Measurements from ENCODE around the gene ITFG2.
"Not testable (repeated sequence)": the region's sequence is repeated elsewhere in the genome, so short reads cannot be mapped to it uniquely, and the experiment has no call there.

The ITFG2 gene

DNA sequence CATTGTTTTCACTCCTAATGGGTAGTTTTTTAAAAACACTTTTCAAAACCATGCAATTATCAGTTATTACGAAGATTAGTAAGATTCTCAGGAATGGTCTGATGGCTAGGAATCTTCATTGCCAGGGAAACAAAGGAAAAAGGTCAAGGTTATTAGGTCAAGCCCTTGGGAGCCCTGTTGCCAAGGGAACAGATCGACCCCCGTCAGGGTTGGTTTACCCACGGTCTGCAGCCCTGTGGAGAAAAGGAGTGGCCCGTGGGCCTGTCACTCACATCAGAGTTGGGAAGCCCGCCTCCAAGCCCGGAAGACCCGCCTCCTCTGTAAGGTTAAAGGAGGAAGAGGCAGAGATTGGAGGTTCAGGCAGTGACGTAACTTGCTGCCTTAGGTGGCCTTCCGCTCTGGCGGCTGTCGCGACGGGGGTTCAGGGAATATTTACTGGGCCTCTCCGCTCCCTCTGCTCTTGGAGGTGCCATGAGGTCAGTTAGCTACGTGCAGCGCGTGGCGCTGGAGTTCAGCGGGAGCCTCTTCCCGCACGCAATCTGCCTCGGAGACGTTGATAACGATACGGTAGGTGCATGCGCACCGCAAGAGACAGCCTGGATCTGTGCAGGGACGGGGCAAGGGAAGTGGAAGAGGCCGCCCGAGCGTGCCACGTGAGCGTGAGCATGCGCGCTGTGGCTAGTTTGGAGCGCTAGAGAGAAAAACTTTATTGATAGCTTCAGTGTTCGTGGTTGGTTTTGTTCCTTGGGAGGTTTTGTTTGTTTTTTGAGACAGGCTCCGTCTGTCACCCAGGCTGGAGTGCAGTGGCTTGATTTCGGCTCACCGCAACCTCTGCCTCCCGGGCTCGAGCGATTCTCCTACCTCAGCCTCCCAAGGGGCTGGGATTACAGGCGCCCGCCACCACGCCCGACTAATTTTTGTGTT is at the start of gene ITFG2:
Gene ITFG2, plus strand, starts transcription at position 379 of the 924 bp plus-strand sequence. Its CDS starts 93 bp downstream, at position 472.
- FAIRE-seq (peak; percentile 32), DNase-seq (ENCODE audit: insufficient read length, low spot score) (peak; percentile 84)
- TF ChIP-seq, protein P1, sequence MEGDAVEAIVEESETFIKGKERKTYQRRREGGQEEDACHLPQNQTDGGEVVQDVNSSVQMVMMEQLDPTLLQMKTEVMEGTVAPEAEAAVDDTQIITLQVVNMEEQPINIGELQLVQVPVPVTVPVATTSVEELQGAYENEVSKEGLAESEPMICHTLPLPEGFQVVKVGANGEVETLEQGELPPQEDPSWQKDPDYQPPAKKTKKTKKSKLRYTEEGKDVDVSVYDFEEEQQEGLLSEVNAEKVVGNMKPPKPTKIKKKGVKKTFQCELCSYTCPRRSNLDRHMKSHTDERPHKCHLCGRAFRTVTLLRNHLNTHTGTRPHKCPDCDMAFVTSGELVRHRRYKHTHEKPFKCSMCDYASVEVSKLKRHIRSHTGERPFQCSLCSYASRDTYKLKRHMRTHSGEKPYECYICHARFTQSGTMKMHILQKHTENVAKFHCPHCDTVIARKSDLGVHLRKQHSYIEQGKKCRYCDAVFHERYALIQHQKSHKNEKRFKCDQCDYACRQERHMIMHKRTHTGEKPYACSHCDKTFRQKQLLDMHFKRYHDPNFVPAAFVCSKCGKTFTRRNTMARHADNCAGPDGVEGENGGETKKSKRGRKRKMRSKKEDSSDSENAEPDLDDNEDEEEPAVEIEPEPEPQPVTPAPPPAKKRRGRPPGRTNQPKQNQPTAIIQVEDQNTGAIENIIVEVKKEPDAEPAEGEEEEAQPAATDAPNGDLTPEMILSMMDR (IDR thresholded peaks at IDR 0.05; ENCODE audit: insufficient read depth, missing control alignments) = no peak

DNA sequence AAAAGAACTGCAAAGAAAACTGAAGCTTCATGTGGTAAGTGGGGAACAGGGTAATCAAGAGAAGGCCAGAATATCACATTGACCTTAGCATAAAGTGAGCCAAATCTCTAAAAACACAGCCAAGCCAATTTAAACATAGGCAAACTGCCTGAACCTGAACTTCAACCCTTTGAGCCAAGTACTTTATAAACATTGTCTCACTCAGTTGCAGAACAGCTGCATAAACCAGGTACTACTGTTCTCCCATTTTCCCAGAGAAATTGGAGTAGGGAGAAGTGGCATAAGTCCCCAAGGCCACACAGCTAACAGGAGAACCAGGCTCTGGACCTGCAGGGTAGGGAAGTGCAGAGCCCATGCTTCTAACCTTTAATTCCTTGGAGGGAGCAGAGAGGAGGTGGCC is 48.1 kb upstream of the ITFG2 start:
- TF ChIP-seq, protein P1 (IDR thresholded peaks at IDR 0.05; ENCODE audit: insufficient read depth, missing control alignments) = no peak
- FAIRE-seq = no peak
- DNase-seq (ENCODE audit: insufficient read length, low spot score) = no peak

DNA sequence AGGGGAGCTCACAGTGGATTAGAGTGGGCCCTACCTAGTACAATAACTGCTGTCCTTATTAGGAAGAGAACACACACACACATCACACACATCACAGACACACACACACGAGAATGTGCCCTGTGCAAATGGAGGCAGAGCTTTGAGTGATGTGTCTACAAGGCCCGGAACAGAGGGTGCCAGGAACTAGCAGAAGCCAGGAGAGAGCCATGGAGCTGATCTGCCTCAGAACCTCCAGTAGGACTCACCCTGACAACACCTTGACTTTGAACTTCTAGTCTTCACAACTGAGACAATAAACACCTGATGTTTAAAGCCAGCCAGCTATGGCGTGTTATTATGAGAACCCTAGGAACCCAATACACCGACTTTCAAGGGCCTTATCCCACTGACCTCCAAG is 47.4 kb upstream of the ITFG2 start:
- DNase-seq (ENCODE audit: insufficient read length, low spot score) (no peak), FAIRE-seq (no peak)
- TF ChIP-seq, protein P1 (IDR thresholded peaks at IDR 0.05; ENCODE audit: insufficient read depth, missing control alignments) = no peak

DNA sequence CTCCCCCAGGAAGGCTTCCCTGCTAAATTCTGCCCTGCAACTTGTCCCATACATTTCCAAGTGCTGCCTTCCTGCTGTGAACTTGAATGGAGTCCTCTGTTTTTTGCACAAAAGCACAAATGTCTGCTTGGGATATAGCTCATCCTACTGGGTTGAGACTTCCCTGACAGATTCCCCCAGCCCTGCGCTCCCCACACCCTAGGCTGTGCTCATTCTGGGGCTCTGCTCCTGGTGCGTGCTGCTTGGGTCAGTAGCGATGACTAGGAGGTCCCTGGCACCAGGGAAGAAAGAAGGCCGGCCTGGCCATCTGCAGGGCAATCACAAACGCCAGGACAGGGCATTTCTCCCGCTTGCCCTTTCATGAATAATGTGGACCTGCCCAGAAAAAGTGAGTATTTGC is 46.9 kb upstream of the ITFG2 start:
- TF ChIP-seq, protein P1 (IDR thresholded peaks at IDR 0.05; ENCODE audit: insufficient read depth, missing control alignments) = no peak
- DNase-seq (ENCODE audit: insufficient read length, low spot score) (no peak), FAIRE-seq (no peak)

DNA sequence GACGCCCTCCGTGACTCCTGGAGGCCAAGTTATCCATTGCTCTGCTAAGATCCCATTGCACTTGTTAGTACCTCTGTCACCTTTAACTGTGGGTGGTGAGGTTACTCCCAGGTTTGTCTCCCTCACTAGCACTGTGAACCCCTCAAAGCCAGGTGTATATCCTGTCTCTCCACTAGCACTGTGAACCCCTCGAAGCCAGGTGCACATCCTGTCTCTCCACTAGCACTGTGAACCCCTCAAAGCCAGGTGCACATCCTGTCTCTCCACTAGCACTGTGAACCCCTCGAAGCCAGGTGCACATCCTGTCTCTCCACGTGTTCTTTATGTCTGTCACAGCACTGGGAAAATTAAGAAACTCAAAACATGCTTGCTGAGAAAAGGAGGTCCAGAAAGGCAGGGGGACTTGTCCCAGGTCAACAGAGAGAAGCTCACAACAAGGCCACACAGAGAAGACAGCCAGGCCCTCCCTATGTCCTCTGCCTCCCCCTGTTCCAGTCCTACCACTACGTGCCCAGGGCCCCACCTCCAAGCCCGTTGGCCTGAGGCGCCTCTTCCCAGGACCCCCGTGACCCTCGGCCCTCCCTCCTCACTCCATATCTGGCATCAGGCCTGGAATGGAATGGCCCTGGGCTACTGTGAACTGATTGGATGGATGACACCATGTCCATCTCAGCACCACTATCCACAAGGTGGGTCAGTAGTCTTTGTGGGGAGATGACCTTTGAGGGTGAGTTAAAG is 44.1 kb upstream of the ITFG2 start:
- no peak for DNase-seq (ENCODE audit: insufficient read length, low spot score)
- no peak for FAIRE-seq
- TF ChIP-seq, protein P1 (IDR thresholded peaks at IDR 0.05; ENCODE audit: insufficient read depth, missing control alignments) = no peak

DNA sequence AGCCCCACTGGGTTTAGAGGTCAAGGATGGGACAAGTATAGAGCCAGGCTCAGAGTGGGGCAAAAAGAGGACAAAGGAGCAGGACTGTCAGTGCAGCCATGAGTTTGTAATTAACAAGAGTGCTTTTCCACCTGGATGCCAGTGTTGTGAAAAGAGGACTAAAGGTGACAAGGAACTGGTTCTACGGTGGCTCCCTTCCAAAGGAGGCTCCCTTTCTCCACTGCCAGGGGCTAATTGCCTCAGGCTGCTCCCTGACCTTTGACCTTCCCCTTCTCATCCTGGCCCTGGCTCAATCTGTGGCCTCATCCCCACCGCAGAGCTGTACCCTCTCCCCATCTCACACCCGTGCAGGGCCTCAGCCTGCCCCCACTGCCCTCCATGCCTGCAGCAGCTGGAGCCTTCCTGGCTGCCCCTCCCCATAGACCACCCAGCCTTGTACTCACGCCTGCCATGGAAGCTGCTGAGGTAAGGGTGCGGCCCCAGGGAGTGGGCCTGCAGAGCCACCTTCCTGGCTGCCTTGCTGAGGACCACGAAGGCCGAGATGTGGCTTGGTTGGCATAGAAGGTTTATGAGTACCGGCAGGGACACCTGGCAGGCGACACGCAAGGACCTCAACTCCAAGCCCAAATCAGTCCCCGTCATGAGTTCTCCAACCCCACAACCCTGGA is 42.5 kb upstream of the ITFG2 start:
- TF ChIP-seq, protein P1 (IDR thresholded peaks at IDR 0.05; ENCODE audit: insufficient read depth, missing control alignments) = no peak
- no peak for DNase-seq (ENCODE audit: insufficient read length, low spot score)
- FAIRE-seq = no peak

DNA sequence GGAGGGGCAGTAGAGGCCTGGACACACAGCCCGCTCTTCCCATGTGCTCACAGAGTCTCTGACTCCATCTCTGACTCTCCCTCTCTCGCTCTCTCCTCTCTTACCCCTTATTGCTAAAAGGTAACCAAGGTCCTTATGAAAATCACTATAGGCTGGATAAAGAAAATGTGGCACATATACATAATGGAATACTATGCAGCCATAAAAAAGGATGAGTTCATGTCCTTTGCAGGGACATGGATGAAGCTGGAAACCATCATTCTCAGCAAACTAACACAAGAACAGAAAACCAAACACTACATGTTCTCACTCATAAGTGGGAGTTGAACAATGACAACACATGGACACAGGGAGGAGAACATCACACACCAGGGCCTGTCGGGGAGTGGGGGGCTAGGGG is 41.9 kb upstream of the ITFG2 start:
- not testable (repeated sequence) for DNase-seq (ENCODE audit: insufficient read length, low spot score); FAIRE-seq
